Stimulated activated CD4-positive, alpha-beta T cell treated with anti-CD3 and anti-CD28 coated beads, Interleukin-1b, Interleukin-23, amount 100 ng/mL, for 24 hours (primary cell): ENCODE results near the gene YIF1B.

Experiments used
- DNase-seq, 4 experiments: peaks; one replicate each; pipeline ENCODE4 v3.0.0-alpha.2; 2020; ENCODE audit warnings: low read depth in 4 of 4, low spot score in 1 of 4

The YIF1B gene

GRCh38 chr19:38335949-38336637 is 20.3 kb upstream of the YIF1B start:
- DNase-seq, result peak; percentile 81 to 94 (median 90)

GRCh38 chr19:38333245-38333644 is 17.5 kb upstream of the YIF1B start:
- no peak for DNase-seq

GRCh38 chr19:38331728-38332127 is 16.0 kb upstream of the YIF1B start:
- no peak for DNase-seq

- no peak for DNase-seq
Observed at GRCh38 chr19:38329651-38330050, 13.9 kb upstream of the YIF1B start.

- DNase-seq, result no peak
Observed at GRCh38 chr19:38326591-38326990, 10.8 kb upstream of the YIF1B start.

GRCh38 chr19:38324431-38324830 is 8.7 kb upstream of the YIF1B start:
- DNase-seq, result no peak

- DNase-seq, result no peak
Observed at GRCh38 chr19:38323291-38323690, 7.5 kb upstream of the YIF1B start.

GRCh38 chr19:38321646-38322196 is 6.0 kb upstream of the YIF1B start:
- DNase-seq, result no peak

- DNase-seq, result no peak
Observed at GRCh38 chr19:38320969-38321339, 5.2 kb upstream of the YIF1B start.

GRCh38 chr19:38319421-38320258 is 3.9 kb upstream of the YIF1B start, which contains the start of gene KCNK6:
KCNK6 (plus strand) TSS chr19:38319845; CDS start chr19:38319951, 106 bp downstream.
- peak in 2 of 4 experiments; percentile 40 to 63 for DNase-seq

GRCh38 chr19:38318660-38319059 is 2.9 kb upstream of the YIF1B start:
- no peak for DNase-seq

GRCh38 chr19:38317104-38317612 is 1.4 kb upstream of the YIF1B start:
- DNase-seq, result no peak

- no peak for DNase-seq
Observed at GRCh38 chr19:38316477-38317067, 825 bp upstream of the YIF1B start.

- no peak for DNase-seq
Observed at GRCh38 chr19:38310986-38311385, 4.8 kb downstream of the YIF1B start.

- DNase-seq, result no peak
Observed at GRCh38 chr19:38310279-38310670, 5.5 kb downstream of the YIF1B start.

GRCh38 chr19:38309615-38310278 is 6.0 kb downstream of the YIF1B start:
- DNase-seq, result no peak

GRCh38 chr19:38308926-38309614 is 6.7 kb downstream of the YIF1B start:
- DNase-seq, result no peak

- no peak for DNase-seq
Observed at GRCh38 chr19:38308006-38308766, 7.6 kb downstream of the YIF1B start.

- no peak for DNase-seq
Observed at GRCh38 chr19:38307597-38307996, 8.2 kb downstream of the YIF1B start.

GRCh38 chr19:38307076-38307475 is 8.7 kb downstream of the YIF1B start:
- no peak for DNase-seq
